ENCODE data around the gene CENPM. TPM values are rescaled to one million over a fixed set of nuclear protein-coding genes. Genes with fewer than 3 reads are reported as not detected.

CENPM gene
- total RNA-seq, 1 experiment from 2014 or later = 77.5 TPM

DNA sequence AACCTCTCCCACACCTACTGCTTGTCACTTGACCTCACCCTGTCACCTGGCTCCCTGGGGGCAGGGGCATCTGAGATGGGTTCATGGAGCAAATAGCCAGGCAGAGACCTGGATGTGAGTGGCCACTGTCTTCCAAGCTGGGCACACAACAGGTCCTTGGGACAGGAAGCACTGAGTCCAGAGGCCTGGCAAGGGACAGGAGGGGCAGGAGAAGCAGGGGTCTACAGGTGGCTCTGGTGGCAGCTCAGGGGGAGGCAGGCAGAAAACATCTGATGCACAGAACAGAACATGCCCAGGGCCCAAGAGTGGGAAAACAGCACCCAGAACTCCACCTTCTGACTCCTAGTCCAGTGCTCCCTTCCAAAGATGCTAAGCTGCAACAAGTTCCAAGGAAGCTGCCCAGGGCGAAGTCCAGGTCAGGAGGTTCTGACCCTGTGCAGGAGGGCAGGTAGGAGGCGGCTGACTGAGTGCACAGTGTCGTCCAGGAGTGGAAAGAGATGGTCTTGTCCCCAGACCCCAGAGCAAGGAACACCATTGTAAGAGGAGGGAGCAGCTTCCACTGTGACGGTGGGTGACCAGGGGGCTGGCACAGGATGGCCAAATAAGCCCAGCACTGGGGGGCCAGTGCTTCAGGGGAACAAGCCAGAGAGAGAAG lies 23.9 kb downstream of the CENPM start:
- Histone ChIP-seq H4K20me1 (ENCODE audit: low read length) (no peaks in the 10 kb centered on the region), H3K27me3 (ENCODE audit: low read length) (no peaks in the 10 kb centered on the region), H3F3A (ENCODE audit: low read length, unreplicated experiment) (no peaks in the 10 kb centered on the region), H3K9ac (ENCODE audit: low read length) (no peak overlapping the region), H3K4me1 (ENCODE audit: insufficient read depth, low read length) (peaks cover 4% of the 10 kb centered on the region), H3K36me3 (ENCODE audit: low read depth, low read length) (no peaks in the 10 kb centered on the region), H3K9me3 (ENCODE audit: low read length) (no peaks in the 10 kb centered on the region), H3K4me2 (ENCODE audit: low read length) (no peak overlapping the region), H3K4me3 (ENCODE audit: low read length) (no peak overlapping the region), H3K79me2 (ENCODE audit: low read length) (no peaks in the 10 kb centered on the region), H3K9me2 (replicated peaks; ENCODE audit: low read length) (no peaks in the 10 kb centered on the region), H3K27ac (ENCODE audit: low read length) (no peak overlapping the region), H2AFZ (ENCODE audit: low read length) (no peak overlapping the region)
- ChIA-PET CTCF (no interaction called here), POLR2A (ENCODE audit: unreplicated experiment) (interaction anchor here (0.5 kb wide), 1 partner anchor 16 kb away, joined by 3 read pairs; no protein-coding TSS in a partner anchor)
- no peak for TF ChIP-seq EZH2phosphoT487 (IDR thresholded peaks at IDR 0.05; ENCODE audit: borderline replicate concordance, low read length)
- no peak for TF ChIP-seq EZH2 (IDR thresholded peaks at IDR 0.05; ENCODE audit: low read length, unreplicated experiment)
- no peak for DNase-seq
- intact Hi-C loops (cut with micrococcal nuclease) = no loop called here
- BruUV-seq (replicated peaks) = no TSS peak
- ATAC-seq = no peak

DNA sequence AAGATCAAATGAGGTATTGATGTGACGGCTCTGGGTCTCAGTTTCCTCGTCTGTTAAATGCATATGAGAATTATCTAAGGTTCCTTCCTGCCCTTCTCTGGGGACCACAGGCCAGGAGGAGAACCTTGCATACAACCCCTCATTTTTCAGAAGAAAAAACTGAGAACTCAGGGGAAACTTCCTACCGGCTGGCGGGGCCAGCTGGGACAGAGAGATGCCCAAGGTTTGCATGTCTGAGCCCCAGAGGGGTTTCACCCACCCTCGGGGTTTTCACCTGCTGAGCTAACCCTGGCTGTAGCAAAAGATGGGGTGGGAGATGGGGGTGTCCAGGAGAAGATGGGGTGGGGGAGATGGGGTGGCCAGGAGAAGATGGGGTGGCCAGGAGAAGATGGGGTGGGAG lies 24.6 kb downstream of the CENPM start:
- POLR2A ChIA-PET (ENCODE audit: unreplicated experiment) = no interaction called here
- H4K20me1 ChIP-seq (ENCODE audit: low read length) = no peaks in the 10 kb centered on the region
- H3K27me3 ChIP-seq (ENCODE audit: low read length) = no peaks in the 10 kb centered on the region
- intact Hi-C loops (cut with micrococcal nuclease) = no loop called here
- H3K4me3 ChIP-seq (ENCODE audit: low read length) = no peak overlapping the region
- no peak overlapping the region for H2AFZ ChIP-seq (ENCODE audit: low read length)
- no peak for TF ChIP-seq EZH2 (IDR thresholded peaks at IDR 0.05; ENCODE audit: low read length, unreplicated experiment)
- H3F3A ChIP-seq (ENCODE audit: low read length, unreplicated experiment) = no peaks in the 10 kb centered on the region
- H3K4me1 ChIP-seq (ENCODE audit: insufficient read depth, low read length) = peaks cover 6% of the 10 kb centered on the region
- no peak overlapping the region for H3K4me2 ChIP-seq (ENCODE audit: low read length)
- no peak for ATAC-seq
- no peaks in the 10 kb centered on the region for H3K9me2 ChIP-seq (replicated peaks; ENCODE audit: low read length)
- H3K9me3 ChIP-seq (ENCODE audit: low read length) = no peaks in the 10 kb centered on the region
- H3K9ac ChIP-seq (ENCODE audit: low read length) = no peak overlapping the region
- DNase-seq = no peak
- no peaks in the 10 kb centered on the region for H3K36me3 ChIP-seq (ENCODE audit: low read depth, low read length)
- CTCF ChIA-PET = no interaction called here
- no TSS peak for BruUV-seq (replicated peaks)
- no peaks in the 10 kb centered on the region for H3K79me2 ChIP-seq (ENCODE audit: low read length)
- no peak overlapping the region for H3K27ac ChIP-seq (ENCODE audit: low read length)

DNA sequence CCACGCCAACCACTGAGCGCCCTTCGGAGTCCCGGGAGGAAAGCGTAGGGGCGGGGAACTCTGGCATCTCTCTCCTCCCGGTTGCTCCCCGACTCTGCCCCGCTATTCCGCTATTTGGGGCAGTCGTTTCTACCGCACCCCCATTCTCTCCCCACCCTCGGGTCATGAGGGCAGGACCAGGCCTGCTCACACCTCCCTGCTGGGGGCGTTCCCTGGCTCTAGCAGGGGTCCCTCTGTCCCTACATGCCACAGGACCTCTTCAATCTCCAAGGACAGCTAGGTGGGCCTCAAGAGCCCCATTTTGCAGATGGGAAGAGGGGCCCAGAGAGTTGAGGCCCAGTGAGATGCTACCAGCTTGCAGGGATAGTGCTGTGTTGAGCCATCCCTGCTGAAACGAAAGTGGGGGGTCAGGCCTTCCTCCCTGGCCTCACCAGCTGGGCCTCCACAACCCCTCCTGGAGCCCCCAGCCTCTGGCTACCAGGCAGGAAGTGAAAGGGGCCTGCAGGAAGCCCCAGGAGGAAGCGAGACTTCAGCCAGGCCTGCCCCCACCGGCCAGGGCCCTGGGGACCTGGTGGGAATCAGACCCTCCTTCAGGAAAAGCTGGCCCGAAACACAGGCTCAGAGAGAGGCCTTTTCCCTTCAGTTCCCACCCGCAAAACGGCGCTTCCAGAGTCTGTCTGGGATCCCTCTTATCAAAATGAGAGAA lies 26.5 kb downstream of the CENPM start:
- CTCF ChIA-PET = no interaction called here
- no peaks in the 10 kb centered on the region for H3K79me2 ChIP-seq (ENCODE audit: low read length)
- H3K9me3 ChIP-seq (ENCODE audit: low read length) = no peaks in the 10 kb centered on the region
- no peaks in the 10 kb centered on the region for H4K20me1 ChIP-seq (ENCODE audit: low read length)
- no peak overlapping the region for H3K4me2 ChIP-seq (ENCODE audit: low read length)
- H3K36me3 ChIP-seq (ENCODE audit: low read depth, low read length) = no peaks in the 10 kb centered on the region
- TF ChIP-seq, protein P1, sequence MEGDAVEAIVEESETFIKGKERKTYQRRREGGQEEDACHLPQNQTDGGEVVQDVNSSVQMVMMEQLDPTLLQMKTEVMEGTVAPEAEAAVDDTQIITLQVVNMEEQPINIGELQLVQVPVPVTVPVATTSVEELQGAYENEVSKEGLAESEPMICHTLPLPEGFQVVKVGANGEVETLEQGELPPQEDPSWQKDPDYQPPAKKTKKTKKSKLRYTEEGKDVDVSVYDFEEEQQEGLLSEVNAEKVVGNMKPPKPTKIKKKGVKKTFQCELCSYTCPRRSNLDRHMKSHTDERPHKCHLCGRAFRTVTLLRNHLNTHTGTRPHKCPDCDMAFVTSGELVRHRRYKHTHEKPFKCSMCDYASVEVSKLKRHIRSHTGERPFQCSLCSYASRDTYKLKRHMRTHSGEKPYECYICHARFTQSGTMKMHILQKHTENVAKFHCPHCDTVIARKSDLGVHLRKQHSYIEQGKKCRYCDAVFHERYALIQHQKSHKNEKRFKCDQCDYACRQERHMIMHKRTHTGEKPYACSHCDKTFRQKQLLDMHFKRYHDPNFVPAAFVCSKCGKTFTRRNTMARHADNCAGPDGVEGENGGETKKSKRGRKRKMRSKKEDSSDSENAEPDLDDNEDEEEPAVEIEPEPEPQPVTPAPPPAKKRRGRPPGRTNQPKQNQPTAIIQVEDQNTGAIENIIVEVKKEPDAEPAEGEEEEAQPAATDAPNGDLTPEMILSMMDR (conservative IDR thresholded peaks at IDR 0.05; ENCODE audit: low read depth, low read length) = no peak
- TF ChIP-seq EZH2 (IDR thresholded peaks at IDR 0.05; ENCODE audit: low read length, unreplicated experiment) = no peak
- no peak for TF ChIP-seq EZH2phosphoT487 (IDR thresholded peaks at IDR 0.05; ENCODE audit: borderline replicate concordance, low read length)
- H3K4me1 ChIP-seq (ENCODE audit: insufficient read depth, low read length) = peaks cover 6% of the 10 kb centered on the region
- no peak overlapping the region for H2AFZ ChIP-seq (ENCODE audit: low read length)
- H3K27ac ChIP-seq (ENCODE audit: low read length) = no peak overlapping the region
- POLR2A ChIA-PET (ENCODE audit: unreplicated experiment) = no interaction called here
- ATAC-seq = no peak
- no peaks in the 10 kb centered on the region for H3K9me2 ChIP-seq (replicated peaks; ENCODE audit: low read length)
- no peak overlapping the region for H3K9ac ChIP-seq (ENCODE audit: low read length)
- H3K4me3 ChIP-seq (ENCODE audit: low read length) = no peak overlapping the region
- H3F3A ChIP-seq (ENCODE audit: low read length, unreplicated experiment) = no peaks in the 10 kb centered on the region
- DNase-seq = no peak
- intact Hi-C loops (cut with micrococcal nuclease) = no loop called here
- H3K27me3 ChIP-seq (ENCODE audit: low read length) = no peaks in the 10 kb centered on the region
- BruUV-seq (replicated peaks) = no TSS peak

All from PC-3 (cell line).